HCT116 (cell line): ENCODE measurements around the gene KCND1. TPM values are rescaled to one million over a fixed set of nuclear protein-coding genes. Genes with fewer than 3 reads are reported as not detected.

ENCODE experiments used
- ATAC-seq: fragments of 200-7000 bp; cut with Tn5 transposase; 2 replicates; pipeline ENCODE4 v1.9.1; 2020; ENCODE audit warnings: mild to moderate bottlenecking, moderate library complexity
- BruUV-seq: library from RNA; stranded (reverse); fragments of 400-500 nt; replicated peaks from 2 replicates; lab custom pipeline; 2021; lab: Mats Ljungman, UMichigan
- CTCF ChIA-PET: fragments of 300-600 bp; sonication (Branson Sonifier 250); formaldehyde crosslinking; loops from one replicate; lab custom pipeline; 2021; ENCODE audit warnings: antibody characterized with exemption; lab: Charles Lee
- POLR2A ChIA-PET: fragments of 300-600, 350-600 bp; sonication (Branson Sonifier 250); formaldehyde crosslinking; loops from one replicate; lab custom pipeline; 2021; ENCODE audit warnings: antibody characterized with exemption; lab: Charles Lee
- RAD21 ChIA-PET, 2 experiments: fragments of 300-600 bp; sonication (Branson Sonifier 250); formaldehyde crosslinking; loops; one replicate each; lab custom pipeline; 2023; ENCODE audit warnings: low total read pairs in 2 of 2; ENCODE audit not compliant: uncharacterized antibody in 2 of 2, unreplicated experiment in 2 of 2, low non-redundant PET in 1 of 2; lab: Charles Lee
- DNase-seq: peaks from one replicate; pipeline ENCODE4 v3.0.0-alpha.2; 2010; ENCODE audit warnings: low read depth, low spot score
- H2AFZ ChIP-seq: fragments of 200-600 bp; shearing (Covaris generic), sonication (generic); 2 replicates; pipeline ENCODE4 v1.6.1; 2017; ENCODE audit warnings: low read depth, mixed run types, mixed read lengths, antibody characterized with exemption, low read length; ENCODE audit not compliant: poor library complexity, severe bottlenecking
- H3K27ac ChIP-seq: 2 replicates; pipeline ENCODE4 v1.5.1; 2012; ENCODE audit warnings: low read depth, low read length
- H3K27me3 ChIP-seq: fragments of 200-600 bp; sonication (generic); 2 replicates; pipeline ENCODE4 v1.6.1; 2016; ENCODE audit warnings: mixed run types, low read length, mixed read lengths; ENCODE audit not compliant: insufficient read depth
- H3K36me3 ChIP-seq, 2 experiments: fragments of 200-500 bp in 1 of 2; fragments of 200-600 bp in 1 of 2; sonication (Bioruptor generic) in 1 of 2; sonication (generic) in 1 of 2; 2 replicates each; pipeline versions ENCODE4 v1.5.1 to v1.6.1; 2014 to 2016; ENCODE audit warnings: low read length in 2 of 2, inconsistent platforms in 1 of 2, mixed read lengths in 1 of 2, mixed run types in 1 of 2; ENCODE audit not compliant: insufficient read depth in 2 of 2, control insufficient read depth in 1 of 2
- H3K4me1 ChIP-seq, 2 experiments: fragments of 200-600 bp in 1 of 2; sonication (generic) in 1 of 2; 2 replicates each; pipeline versions ENCODE4 v1.5.1 to v1.6.1; 2012 to 2017; ENCODE audit warnings: low read length in 2 of 2, inconsistent platforms in 1 of 2, mild to moderate bottlenecking in 1 of 2, mixed read lengths in 1 of 2, mixed run types in 1 of 2, moderate library complexity in 1 of 2; ENCODE audit not compliant: insufficient read depth in 2 of 2, control insufficient read depth in 1 of 2
- H3K4me2 ChIP-seq: fragments of 200-600 bp; sonication (generic); 2 replicates; pipeline ENCODE4 v1.6.1; 2017; ENCODE audit warnings: mixed run types, low read length, mixed read lengths
- H3K4me3 ChIP-seq, 2 experiments: fragments of 200-600 bp in 1 of 2; sonication (generic) in 1 of 2; replicated peaks in 1 of 2; 2 replicates each; pipeline ENCODE4 v1.5.1; 2011 to 2016; ENCODE audit warnings: low read length in 2 of 2, control low read depth in 1 of 2, low read depth in 1 of 2, mild to moderate bottlenecking in 1 of 2, mixed read lengths in 1 of 2, mixed run types in 1 of 2
- H3K79me2 ChIP-seq: fragments of 200-600 bp; sonication (generic); 2 replicates; pipeline ENCODE4 v1.6.1; 2017; ENCODE audit warnings: mild to moderate bottlenecking, mixed run types, low read length, moderate library complexity, mixed read lengths; ENCODE audit not compliant: insufficient read depth
- H3K9ac ChIP-seq: fragments of 200-600 bp; sonication (generic); 2 replicates; pipeline ENCODE4 v1.6.1; 2016; ENCODE audit warnings: low read length, mixed read lengths
- H3K9me2 ChIP-seq: fragments of 200-600 bp; sonication (generic), shearing (Covaris generic); 2 replicates; pipeline ENCODE4 v1.6.1; 2017; ENCODE audit warnings: mixed run types, mild to moderate bottlenecking, moderate library complexity; ENCODE audit not compliant: insufficient read depth
- H3K9me3 ChIP-seq, 2 experiments: fragments of 200-500 bp in 1 of 2; fragments of 200-600 bp in 1 of 2; sonication (Bioruptor generic) in 1 of 2; sonication (generic) in 1 of 2; 2 replicates each; pipeline ENCODE4 v1.6.1; 2014 to 2017; ENCODE audit warnings: low read length in 2 of 2, mixed read lengths in 2 of 2, inconsistent platforms in 1 of 2, low read depth in 1 of 2, mild to moderate bottlenecking in 1 of 2, mixed run types in 1 of 2, moderate library complexity in 1 of 2; ENCODE audit not compliant: control insufficient read depth in 1 of 2, insufficient read depth in 1 of 2
- H4K20me1 ChIP-seq: fragments of 200-600 bp; sonication (generic), shearing (Covaris generic); 2 replicates; pipeline ENCODE4 v1.6.1; 2017; ENCODE audit warnings: mixed run types, mild to moderate bottlenecking, moderate library complexity; ENCODE audit not compliant: insufficient read depth
- CEBPB ChIP-seq: IDR thresholded peaks from 2 replicates; pipeline ENCODE4 v1.6.1; 2012; ENCODE audit warnings: low read depth
- RAD21 ChIP-seq: IDR thresholded peaks from 2 replicates; pipeline ENCODE4 v1.6.1; 2012; ENCODE audit warnings: low read depth, mild to moderate bottlenecking
- TCF7L2 ChIP-seq: IDR thresholded peaks from 2 replicates; pipeline ENCODE4 v1.7.0; 2011; ENCODE audit warnings: borderline replicate concordance, inconsistent platforms; ENCODE audit not compliant: insufficient read depth, insufficient read length; ENCODE audit errors: extremely low read depth
- ZNF274 ChIP-seq: fragments of 200-500 bp; sonication (Bioruptor generic); IDR thresholded peaks from 2 replicates; pipeline ENCODE4 v1.6.1; 2014; ENCODE audit warnings: mild to moderate bottlenecking, low read depth, low read length, inconsistent platforms
- intact Hi-C: fragments of 100-400 bp; cut with micrococcal nuclease; formaldehyde crosslinking; loops from 2 replicates; pipeline ENCODE4 v1.10.0; 2022
- total RNA-seq: library from RNA; stranded (reverse); gene quantifications from one replicate; pipeline ENCODE4 v1.2.1, GENCODE V29; 2021; ENCODE audit not compliant: unreplicated experiment
- TF ChIP-seq, protein P1 (sequence below): IDR thresholded peaks from 2 replicates; pipeline ENCODE4 v1.6.1; 2012

KCND1 gene
- total RNA-seq, 1 experiment from 2014 or later: 5.5 TPM

DNA sequence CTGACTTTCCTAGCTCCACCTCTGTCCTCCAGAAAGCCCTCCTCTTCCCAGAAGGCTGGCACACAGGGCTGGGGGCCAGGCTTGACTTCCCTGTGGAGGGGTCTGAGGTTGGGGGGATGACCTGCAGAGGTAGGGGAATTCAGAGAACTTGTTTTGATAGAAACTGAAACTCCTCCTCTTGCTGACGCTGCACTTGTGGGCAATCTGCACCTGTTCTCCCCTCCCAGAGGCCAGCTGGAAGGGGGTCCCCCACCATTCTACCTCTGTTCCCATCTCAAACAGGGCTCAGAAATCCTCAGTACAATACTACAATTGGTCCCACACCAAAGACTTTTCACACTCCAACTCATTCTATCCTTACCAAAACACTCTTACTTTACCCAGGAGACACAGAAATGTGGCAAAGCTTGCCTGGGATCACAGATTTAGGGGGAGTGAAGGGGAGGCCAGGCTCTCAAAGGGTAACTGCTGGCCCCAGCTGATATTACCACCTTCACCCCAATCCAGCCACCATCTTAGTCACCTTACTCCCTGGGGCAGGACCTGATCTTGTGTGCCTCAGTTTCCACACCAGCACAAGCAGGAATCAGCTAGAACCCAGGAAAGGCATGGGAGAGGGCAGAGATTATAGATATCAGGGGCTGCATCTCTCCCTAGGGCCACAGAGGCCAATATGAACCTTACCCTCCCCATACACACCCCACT lies 32.8 kb downstream of the KCND1 start:
- ChIA-PET RAD21 (no interaction called here), CTCF (no interaction called here), POLR2A (no interaction called here)
- H4K20me1 ChIP-seq: no peaks in the 10 kb centered on the region
- DNase-seq (no peak), ATAC-seq (no peak)
- no peak overlapping the region for H3K9ac ChIP-seq
- no peaks in the 10 kb centered on the region for H3K4me1 ChIP-seq
- no peak overlapping the region for H2AFZ ChIP-seq
- H3K9me2 ChIP-seq: no peaks in the 10 kb centered on the region
- no peaks in the 10 kb centered on the region for H3K9me3 ChIP-seq
- no peak overlapping the region for H3K4me2 ChIP-seq
- H3K36me3 ChIP-seq: peaks cover 0 to 8% of the 10 kb centered on the region in 2 experiments; a peak in 2 of 4 replicates
- peaks cover 39% of the 10 kb centered on the region for H3K79me2 ChIP-seq
- H3K27ac ChIP-seq: no peak overlapping the region
- TF ChIP-seq CEBPB (no peak), TCF7L2 (no peak), RAD21 (no peak)
- TF ChIP-seq, protein P1, sequence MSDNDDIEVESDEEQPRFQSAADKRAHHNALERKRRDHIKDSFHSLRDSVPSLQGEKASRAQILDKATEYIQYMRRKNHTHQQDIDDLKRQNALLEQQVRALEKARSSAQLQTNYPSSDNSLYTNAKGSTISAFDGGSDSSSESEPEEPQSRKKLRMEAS: no peak
- H3K27me3 ChIP-seq: no peaks in the 10 kb centered on the region
- no TSS peak for BruUV-seq
- no peak overlapping the region for H3K4me3 ChIP-seq
- intact Hi-C loops: no loop called here

DNA sequence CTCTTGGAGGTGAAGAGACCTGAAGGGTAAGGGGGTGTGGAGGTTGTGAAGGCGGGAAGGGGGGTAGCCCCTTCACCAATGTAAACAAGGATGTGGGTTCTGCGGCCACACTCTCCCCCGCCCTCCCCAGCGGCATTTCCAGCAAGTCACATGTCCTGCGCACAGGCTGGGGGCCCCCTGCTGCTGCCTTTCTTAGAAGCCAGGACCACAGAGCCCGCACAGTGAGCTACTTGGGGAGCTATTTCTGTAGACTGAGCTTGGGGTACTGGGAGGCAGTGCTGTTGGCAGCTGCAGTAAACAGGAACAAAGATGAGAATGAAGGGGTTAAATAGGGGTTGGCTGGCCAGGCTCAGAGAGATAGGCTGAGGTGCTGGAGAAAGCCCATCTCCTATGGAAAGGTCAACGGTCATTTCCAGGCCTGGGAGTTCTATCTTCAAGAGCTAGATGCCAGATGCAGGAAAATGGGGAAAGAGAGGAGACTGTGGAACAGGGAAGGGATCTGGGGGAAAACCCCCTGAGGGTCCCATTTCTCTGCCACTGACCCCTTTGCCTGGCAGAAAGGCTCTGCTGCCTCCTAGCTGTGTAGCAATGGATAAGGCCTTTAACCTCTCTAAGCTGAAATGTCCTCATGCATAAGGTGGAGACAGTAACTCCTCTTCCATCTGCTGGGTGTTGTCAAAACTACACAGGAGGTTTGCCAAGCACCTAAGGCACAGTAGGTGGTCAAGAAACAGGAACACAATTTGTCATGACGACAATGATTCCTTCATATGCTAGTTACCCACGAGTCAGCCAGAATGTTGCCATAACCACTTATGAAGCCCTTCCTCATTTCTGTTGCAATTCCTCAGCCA lies 34.4 kb downstream of the KCND1 start:
- DNase-seq: no peak
- no peaks in the 10 kb centered on the region for H4K20me1 ChIP-seq
- no peak overlapping the region for H3K4me2 ChIP-seq
- ATAC-seq: no peak
- BruUV-seq: no TSS peak
- no peaks in the 10 kb centered on the region for H3K4me1 ChIP-seq
- intact Hi-C loops: no loop called here
- CTCF ChIA-PET: no interaction called here
- POLR2A ChIA-PET: no interaction called here
- no peak overlapping the region for H2AFZ ChIP-seq
- no peak overlapping the region for H3K9ac ChIP-seq
- H3K27me3 ChIP-seq: no peaks in the 10 kb centered on the region
- peaks cover 24% of the 10 kb centered on the region for H3K79me2 ChIP-seq
- H3K9me3 ChIP-seq: no peaks in the 10 kb centered on the region
- H3K9me2 ChIP-seq: no peaks in the 10 kb centered on the region
- TF ChIP-seq ZNF274: no peak
- TF ChIP-seq TCF7L2: no peak
- TF ChIP-seq, protein P1: no peak
- RAD21 ChIA-PET: no interaction called here
- H3K36me3 ChIP-seq: peaks cover 2 to 3% of the 10 kb centered on the region in 2 experiments; a peak in 3 of 4 replicates
- no peak overlapping the region for H3K4me3 ChIP-seq
- no peak overlapping the region for H3K27ac ChIP-seq
